HG02852 (cell line): Measurements from ENCODE around the gene CWF19L2.

ENCODE experiments used
- ATAC-seq: cut with Tn5 transposase; IDR thresholded peaks from one replicate; pipeline ENCODE4 v1.9.1; 2021; ENCODE audit warnings: mild to moderate bottlenecking, moderate library complexity; ENCODE audit not compliant: unreplicated experiment

Gene CWF19L2

DNA sequence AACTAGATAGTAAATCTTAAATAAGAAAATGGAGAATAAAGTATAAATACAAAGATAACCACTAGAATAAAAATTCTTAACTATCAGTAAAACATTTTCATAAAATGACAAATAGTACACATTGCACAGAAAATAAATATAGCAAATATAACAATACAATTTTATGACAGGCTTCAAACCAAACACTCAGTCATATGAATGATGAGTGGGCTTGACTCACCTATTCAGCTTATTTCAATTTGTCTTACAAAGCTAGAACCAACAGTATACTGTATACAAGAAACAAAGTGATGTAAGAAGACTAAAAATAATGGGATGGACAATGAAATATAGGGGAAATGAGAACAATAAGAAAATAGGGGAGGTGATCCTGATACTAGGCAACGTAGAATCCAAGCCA lies 141.2 kb downstream of the CWF19L2 start:
- ATAC-seq = no peak

DNA sequence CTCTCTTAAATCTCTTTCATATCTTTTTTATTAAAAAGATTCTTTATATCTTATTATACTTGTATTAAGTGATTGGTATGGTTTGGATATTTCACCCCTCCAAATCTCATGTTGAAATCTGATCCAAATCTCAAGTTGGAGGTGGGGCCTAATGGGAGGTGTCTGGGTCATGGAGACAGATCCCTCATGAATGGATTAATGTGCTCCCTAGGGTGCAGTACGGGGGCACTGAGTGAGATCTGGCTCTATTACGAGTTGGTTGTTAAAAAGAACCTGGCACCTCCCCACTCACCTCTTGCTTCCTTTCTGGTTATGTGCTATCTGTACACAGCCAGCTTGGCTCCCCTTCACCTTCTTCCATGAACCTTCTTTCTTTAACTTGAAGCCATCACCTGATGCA lies 149.6 kb downstream of the CWF19L2 start:
- ATAC-seq = no peak

DNA sequence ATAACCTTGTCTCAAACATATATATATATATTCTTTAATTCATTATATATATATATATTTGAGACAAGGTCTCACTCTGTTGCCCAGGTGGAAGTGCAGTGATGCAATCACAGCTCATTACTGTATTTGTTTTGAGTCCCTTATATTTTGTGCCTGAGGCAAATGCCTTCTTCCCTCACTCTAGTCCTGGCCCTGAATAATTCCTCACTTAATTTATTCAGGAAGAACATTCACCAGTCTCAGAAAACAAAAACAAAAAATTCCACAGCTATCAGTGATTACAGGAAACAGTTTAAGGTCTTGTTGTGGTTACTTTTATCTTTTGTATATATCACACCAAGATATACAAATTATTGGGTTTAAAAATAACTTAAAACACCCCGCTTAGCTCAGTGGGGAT lies 155.7 kb downstream of the CWF19L2 start:
- ATAC-seq = no peak

DNA sequence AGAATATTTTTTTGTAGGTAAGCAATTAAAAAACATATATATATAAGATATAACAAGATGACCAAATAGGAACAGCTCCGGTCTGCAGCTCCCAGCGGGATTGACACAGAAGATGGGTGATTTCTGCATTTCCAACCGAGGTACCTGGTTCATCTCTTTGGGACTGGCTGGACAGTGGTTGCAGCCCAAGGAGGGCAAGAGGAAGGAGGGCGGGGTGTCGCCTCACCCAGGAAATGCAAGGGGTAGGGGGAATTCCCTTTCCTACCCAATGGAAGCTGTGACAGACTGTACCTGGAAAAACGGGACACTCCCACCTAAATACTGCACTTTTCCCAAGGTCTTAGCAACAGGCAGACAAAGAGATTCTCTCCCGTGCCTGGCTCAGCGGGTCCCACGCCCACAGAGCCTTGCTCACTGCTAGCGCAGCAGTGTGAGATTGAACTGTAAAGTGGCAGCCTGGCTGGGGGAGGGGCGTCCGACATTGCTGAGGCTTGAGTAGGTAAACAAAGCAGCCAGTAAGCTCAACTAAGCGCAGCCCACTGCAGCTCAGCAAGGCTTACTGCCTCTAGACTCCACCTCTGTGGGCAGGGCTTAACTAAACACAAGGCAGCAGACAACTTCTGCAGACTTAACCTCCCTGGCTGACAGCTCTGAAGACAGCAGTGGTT lies 163.8 kb downstream of the CWF19L2 start:
- ATAC-seq = no peak

DNA sequence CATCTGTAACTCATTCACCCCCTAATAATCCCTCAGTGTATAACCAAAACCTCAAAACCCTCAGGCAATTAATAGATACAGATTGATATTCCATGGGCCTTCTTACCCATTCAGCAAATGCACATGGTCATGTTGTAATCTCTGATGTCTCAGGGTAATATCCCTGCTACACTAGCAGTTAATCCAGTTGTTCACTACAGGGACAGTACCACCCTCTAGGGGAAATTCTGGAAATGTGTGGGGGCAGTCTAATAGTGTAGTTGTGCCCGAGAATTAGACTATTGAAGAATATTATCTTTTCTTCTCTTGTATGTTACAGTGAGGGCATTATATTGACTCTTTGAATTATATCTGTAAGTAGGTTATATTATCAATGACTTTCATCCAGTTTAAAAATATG lies 175.4 kb downstream of the CWF19L2 start:
- ATAC-seq = no peak
